GM10847 (cell line): ENCODE results near the gene PPTC7.
A peak's percentile ranks its signal among the peaks of the same experiment; 100 is the strongest.

ENCODE experiments used
- POLR2A ChIP-seq: IDR thresholded peaks from 2 replicates; pipeline ENCODE4 v1.6.1; 2011; ENCODE audit not compliant: insufficient read length; ENCODE audit errors: extremely low read depth

PPTC7 gene

DNA sequence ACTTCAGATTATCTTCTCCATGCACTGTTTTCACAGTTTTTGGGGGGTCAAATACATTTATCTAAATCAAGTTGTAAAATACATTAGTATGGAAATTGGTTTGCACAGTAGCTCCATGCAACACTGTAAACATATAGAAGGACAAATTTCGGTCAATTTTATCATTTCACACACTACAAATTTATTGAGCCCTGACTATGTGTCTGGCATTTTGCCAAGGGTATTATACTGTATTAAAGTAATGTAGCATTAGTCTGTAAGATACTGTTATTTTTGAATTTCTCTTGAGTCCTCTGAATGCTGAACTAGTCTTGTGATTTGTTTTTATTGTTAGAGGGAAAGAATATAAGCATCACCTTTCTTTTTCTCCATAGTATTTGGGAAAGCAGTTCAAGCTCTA lies 79.7 kb downstream of the PPTC7 start:
- TF ChIP-seq POLR2A: no peak

DNA sequence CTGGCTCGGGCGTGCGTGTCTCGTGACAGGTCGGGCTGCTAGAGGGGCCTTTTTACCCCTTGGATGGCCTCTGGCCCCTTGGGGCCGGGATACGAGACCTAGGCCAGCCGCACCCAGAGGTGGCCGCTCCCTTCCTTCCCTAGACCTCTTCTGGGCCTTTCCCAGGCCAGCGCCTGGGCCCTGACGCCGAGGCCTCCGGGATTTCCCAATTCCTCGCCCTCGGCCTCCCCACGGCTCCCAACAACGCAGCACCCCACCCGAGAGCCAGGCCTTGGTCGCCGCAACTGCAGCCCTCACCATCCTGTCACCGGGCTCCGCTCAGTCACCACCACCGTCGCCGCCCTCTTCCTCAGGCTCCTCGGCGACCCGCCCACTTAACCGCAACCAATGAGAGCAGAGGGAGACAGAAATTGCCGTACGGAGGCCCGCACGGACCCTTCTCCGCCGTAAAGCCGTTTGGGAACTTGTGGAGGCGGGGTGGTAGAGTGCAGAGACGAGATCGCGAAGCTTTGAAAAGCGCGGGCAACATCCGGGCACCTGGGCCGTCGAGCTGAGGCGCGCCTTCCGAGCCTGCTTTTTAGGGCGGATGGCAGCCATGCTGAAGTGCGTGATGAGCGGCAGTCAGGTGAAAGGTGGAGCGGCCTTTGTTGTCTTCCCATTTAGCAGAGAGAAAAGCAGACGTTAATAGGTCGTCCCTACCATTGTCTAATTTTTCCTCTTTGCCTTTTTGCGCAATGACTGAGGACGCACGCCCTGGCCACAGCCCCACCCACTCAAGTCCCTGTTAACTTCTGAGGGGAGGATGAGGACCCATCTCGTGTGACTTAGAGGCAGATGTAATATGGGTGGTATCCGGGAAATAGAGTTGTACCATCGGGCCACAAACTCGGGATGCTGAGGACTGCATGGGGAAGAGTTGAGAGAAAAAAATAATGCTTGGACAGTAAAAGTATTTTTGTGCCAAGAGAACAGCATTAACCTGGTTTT lies 81.1 kb downstream of the PPTC7 start, which contains the start of the genes RAD9B and VPS29:
Gene RAD9B, plus strand, starts transcription at position 580 of the 987 bp plus-strand sequence. Its CDS starts 7 bp downstream, at position 587.
Gene VPS29, minus strand, starts transcription at position 360 of the 987 bp plus-strand sequence. Its CDS starts 60 bp downstream, at position 300.
- peak; percentile 92 for TF ChIP-seq POLR2A

DNA sequence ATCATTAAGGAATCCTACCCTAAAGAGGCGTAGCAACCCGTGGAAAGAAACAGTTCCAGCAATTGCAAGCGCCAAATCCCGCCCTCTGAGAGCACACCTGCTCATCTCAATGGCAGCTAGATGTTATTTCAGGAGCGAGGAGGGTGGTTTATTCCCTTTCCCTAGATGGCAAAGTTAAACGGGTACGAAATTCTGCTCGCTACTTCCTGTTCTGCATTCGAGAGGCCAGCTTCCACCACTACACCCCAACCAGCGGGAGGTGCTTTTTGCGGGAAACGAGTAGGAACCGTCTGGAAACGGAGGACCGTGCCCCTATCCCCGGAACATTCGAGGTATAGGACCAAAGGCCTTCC lies 81.7 kb downstream of the PPTC7 start:
- TF ChIP-seq POLR2A: no peak

DNA sequence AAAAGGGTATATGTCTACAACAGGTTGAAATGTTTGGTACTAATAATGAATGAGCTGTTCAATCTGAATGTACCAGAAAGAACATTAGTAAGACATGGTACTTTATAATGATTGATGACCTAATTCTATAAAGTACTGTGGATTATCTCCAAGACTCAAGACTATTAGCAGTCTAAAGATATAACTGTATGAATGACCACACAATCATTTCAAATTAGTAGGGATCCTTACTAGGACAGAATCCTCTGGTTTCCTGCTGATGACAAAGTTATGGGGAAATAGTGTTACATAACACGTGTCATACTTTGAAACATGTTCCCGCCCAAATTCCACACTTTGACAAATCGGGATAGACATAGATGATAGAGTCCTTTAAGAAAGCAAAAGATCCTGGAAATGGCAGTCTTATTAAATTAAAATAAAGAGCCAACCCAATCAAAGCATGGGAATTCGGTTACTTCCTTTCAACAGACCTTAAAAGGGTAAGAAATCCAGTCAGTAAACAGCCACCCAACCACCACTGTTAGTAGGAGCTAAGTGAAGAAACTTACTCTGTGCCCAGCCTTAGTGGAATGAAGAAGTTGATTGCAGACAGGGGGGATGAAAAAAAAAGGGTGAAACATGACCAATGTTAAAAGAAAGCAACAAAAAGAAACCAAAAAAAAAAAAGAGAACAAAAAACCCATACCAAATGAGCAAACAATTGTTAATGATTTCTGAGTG lies 84.0 kb downstream of the PPTC7 start:
- TF ChIP-seq POLR2A: no peak
